ENCODE measurements around the gene LMTK2. TPM values are rescaled to one million over a fixed set of nuclear protein-coding genes. Genes with fewer than 3 reads are reported as not detected.

LMTK2 gene
- total and polyA plus RNA-seq, 9 donors, result 5.3 to 8.0 (median 7.0) TPM

DNA sequence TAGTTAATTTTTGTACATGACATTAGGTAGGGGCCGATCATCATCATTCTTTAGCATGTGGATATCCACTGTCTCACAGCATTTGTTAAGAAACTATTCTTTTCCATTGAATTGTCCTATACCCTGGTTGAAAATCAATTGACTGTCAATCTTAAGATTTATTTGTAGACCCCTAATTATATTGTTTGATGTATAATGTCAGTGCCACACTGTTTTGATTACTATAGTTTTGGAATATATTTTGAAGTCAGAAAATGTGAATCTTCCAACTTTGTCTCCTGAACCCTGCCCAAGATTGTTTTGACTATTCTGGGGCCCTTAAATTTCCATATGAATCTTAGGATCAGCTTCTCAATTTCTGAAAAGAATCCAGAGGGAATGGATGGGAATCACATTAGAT, 6.6 kb upstream of the LMTK2 start:
- no peak for DNase-seq
- H3K4me1 ChIP-seq (ENCODE audit: control insufficient read depth, insufficient read depth, low read length), result no peaks in the 10 kb centered on the region
- no peaks in the 10 kb centered on the region for H3K27me3 ChIP-seq (ENCODE audit: control insufficient read depth, insufficient read depth, low read length)
- H3K27ac ChIP-seq (ENCODE audit: low read length), result no peak overlapping the region
- WGBS (ENCODE audit: insufficient coverage), result no CpG with 5 or more reads among the region's 1 CpG
- H3K36me3 ChIP-seq (ENCODE audit: control insufficient read depth, insufficient read depth, low read length), result no peaks in the 10 kb centered on the region
- peaks cover 7% of the 10 kb centered on the region for H3K9me3 ChIP-seq (replicated peaks; ENCODE audit: control insufficient read depth, low read depth, low read length)
- H3K4me3 ChIP-seq (ENCODE audit: low read length), result no peak overlapping the region

- Histone ChIP-seq H3K27ac (ENCODE audit: low read length) (no peak overlapping the region), H3K27me3 (ENCODE audit: control insufficient read depth, insufficient read depth, low read length) (no peaks in the 10 kb centered on the region), H3K4me3 (ENCODE audit: low read length) (no peak overlapping the region), H3K36me3 (ENCODE audit: control insufficient read depth, insufficient read depth, low read length) (no peaks in the 10 kb centered on the region), H3K4me1 (ENCODE audit: control insufficient read depth, insufficient read depth, low read length) (peaks cover 3% of the 10 kb centered on the region), H3K9me3 (replicated peaks; ENCODE audit: control insufficient read depth, low read depth, low read length) (peaks cover 4% of the 10 kb centered on the region)
- no peak for DNase-seq
- WGBS (ENCODE audit: insufficient coverage), result no CpG with 5 or more reads among the region's 1 CpG
These were observed 4.5 kb upstream of the LMTK2 start for GRCh38 chr7:98102170-98102569.

GRCh38 chr7:98105942-98106544, 619 bp upstream of the LMTK2 start:
- no peak overlapping the region for H3K27ac ChIP-seq (ENCODE audit: low read length)
- peaks cover 7% of the 10 kb centered on the region for H3K4me1 ChIP-seq (ENCODE audit: control insufficient read depth, insufficient read depth, low read length)
- H3K4me3 ChIP-seq (ENCODE audit: low read length), result no peak overlapping the region
- H3K9me3 ChIP-seq (replicated peaks; ENCODE audit: control insufficient read depth, low read depth, low read length), result no peaks in the 10 kb centered on the region
- peak; percentile 9 for DNase-seq
- 78% methylated on average over 6 of the region's 6 CpGs for WGBS (ENCODE audit: insufficient coverage)
- H3K27me3 ChIP-seq (ENCODE audit: control insufficient read depth, insufficient read depth, low read length), result no peaks in the 10 kb centered on the region
- H3K36me3 ChIP-seq (ENCODE audit: control insufficient read depth, insufficient read depth, low read length), result no peaks in the 10 kb centered on the region

DNA sequence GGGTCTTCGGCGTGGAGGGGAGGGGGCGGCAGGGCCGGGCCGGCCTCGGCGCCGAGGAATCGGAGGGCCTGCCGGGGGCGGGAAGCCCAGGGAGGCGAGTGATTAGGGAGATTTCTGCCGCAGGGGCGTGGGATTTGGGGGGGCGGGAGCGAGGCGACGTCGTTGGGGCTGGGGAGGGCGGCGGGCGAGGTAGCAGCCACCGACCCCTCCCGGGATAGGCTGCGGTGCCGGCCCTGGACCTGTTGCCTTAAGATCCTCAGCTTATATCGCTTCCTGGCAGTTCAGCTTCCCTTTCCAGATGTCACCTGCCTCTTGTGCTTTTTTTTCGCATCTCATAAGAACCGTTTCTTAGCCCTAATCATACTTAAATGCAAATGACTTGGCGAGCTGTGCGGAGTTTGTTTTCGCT, 655 bp downstream of the LMTK2 start:
- Histone ChIP-seq H3K36me3 (ENCODE audit: control insufficient read depth, insufficient read depth, low read length) (no peaks in the 10 kb centered on the region), H3K27me3 (ENCODE audit: control insufficient read depth, insufficient read depth, low read length) (no peaks in the 10 kb centered on the region), H3K4me3 (ENCODE audit: low read length) (peak overlapping the region; percentile 91), H3K4me1 (ENCODE audit: control insufficient read depth, insufficient read depth, low read length) (peaks cover 7% of the 10 kb centered on the region), H3K27ac (ENCODE audit: low read length) (peak overlapping the region; percentile 29), H3K9me3 (replicated peaks; ENCODE audit: control insufficient read depth, low read depth, low read length) (no peaks in the 10 kb centered on the region)
- 1% methylated on average over 25 of the region's 32 CpGs for WGBS (ENCODE audit: insufficient coverage)
- peak; percentile 18 for DNase-seq

GRCh38 chr7:98110249-98111022, 3.8 kb downstream of the LMTK2 start:
- no peak overlapping the region for H3K4me3 ChIP-seq (ENCODE audit: low read length)
- DNase-seq, result peak; percentile 6
- WGBS (ENCODE audit: insufficient coverage), result 30% methylated on average over 4 of the region's 11 CpGs
- H3K4me1 ChIP-seq (ENCODE audit: control insufficient read depth, insufficient read depth, low read length), result peaks cover 7% of the 10 kb centered on the region
- H3K36me3 ChIP-seq (ENCODE audit: control insufficient read depth, insufficient read depth, low read length), result no peaks in the 10 kb centered on the region
- no peaks in the 10 kb centered on the region for H3K27me3 ChIP-seq (ENCODE audit: control insufficient read depth, insufficient read depth, low read length)
- no peak overlapping the region for H3K27ac ChIP-seq (ENCODE audit: low read length)
- no peaks in the 10 kb centered on the region for H3K9me3 ChIP-seq (replicated peaks; ENCODE audit: control insufficient read depth, low read depth, low read length)

- Histone ChIP-seq H3K27me3 (ENCODE audit: control insufficient read depth, insufficient read depth, low read length) (no peaks in the 10 kb centered on the region), H3K27ac (ENCODE audit: low read length) (no peak overlapping the region), H3K4me1 (ENCODE audit: control insufficient read depth, insufficient read depth, low read length) (peaks cover 4% of the 10 kb centered on the region), H3K9me3 (replicated peaks; ENCODE audit: control insufficient read depth, low read depth, low read length) (no peaks in the 10 kb centered on the region), H3K36me3 (ENCODE audit: control insufficient read depth, insufficient read depth, low read length) (no peaks in the 10 kb centered on the region), H3K4me3 (ENCODE audit: low read length) (no peak overlapping the region)
- no peak for DNase-seq
- 86% methylated on average over 2 of the region's 4 CpGs for WGBS (ENCODE audit: insufficient coverage)
These were observed 5.4 kb downstream of the LMTK2 start for GRCh38 chr7:98112077-98112476.

- no peaks in the 10 kb centered on the region for H3K4me1 ChIP-seq (ENCODE audit: control insufficient read depth, insufficient read depth, low read length)
- DNase-seq, result no peak
- H3K4me3 ChIP-seq (ENCODE audit: low read length), result no peak overlapping the region
- H3K27me3 ChIP-seq (ENCODE audit: control insufficient read depth, insufficient read depth, low read length), result no peaks in the 10 kb centered on the region
- WGBS (ENCODE audit: insufficient coverage), result 96% methylated on average over 4 of the region's 10 CpGs
- H3K36me3 ChIP-seq (ENCODE audit: control insufficient read depth, insufficient read depth, low read length), result no peaks in the 10 kb centered on the region
- H3K27ac ChIP-seq (ENCODE audit: low read length), result no peak overlapping the region
- H3K9me3 ChIP-seq (replicated peaks; ENCODE audit: control insufficient read depth, low read depth, low read length), result no peaks in the 10 kb centered on the region
These were observed 9.3 kb downstream of the LMTK2 start for GRCh38 chr7:98115746-98116525.

- no peaks in the 10 kb centered on the region for H3K9me3 ChIP-seq (replicated peaks; ENCODE audit: control insufficient read depth, low read depth, low read length)
- 92% methylated on average over 2 of the region's 7 CpGs for WGBS (ENCODE audit: insufficient coverage)
- no peaks in the 10 kb centered on the region for H3K27me3 ChIP-seq (ENCODE audit: control insufficient read depth, insufficient read depth, low read length)
- no peaks in the 10 kb centered on the region for H3K4me1 ChIP-seq (ENCODE audit: control insufficient read depth, insufficient read depth, low read length)
- no peak overlapping the region for H3K4me3 ChIP-seq (ENCODE audit: low read length)
- DNase-seq, result no peak
- no peak overlapping the region for H3K27ac ChIP-seq (ENCODE audit: low read length)
- H3K36me3 ChIP-seq (ENCODE audit: control insufficient read depth, insufficient read depth, low read length), result no peaks in the 10 kb centered on the region
These were observed 10.2 kb downstream of the LMTK2 start for GRCh38 chr7:98116656-98117461.

DNA sequence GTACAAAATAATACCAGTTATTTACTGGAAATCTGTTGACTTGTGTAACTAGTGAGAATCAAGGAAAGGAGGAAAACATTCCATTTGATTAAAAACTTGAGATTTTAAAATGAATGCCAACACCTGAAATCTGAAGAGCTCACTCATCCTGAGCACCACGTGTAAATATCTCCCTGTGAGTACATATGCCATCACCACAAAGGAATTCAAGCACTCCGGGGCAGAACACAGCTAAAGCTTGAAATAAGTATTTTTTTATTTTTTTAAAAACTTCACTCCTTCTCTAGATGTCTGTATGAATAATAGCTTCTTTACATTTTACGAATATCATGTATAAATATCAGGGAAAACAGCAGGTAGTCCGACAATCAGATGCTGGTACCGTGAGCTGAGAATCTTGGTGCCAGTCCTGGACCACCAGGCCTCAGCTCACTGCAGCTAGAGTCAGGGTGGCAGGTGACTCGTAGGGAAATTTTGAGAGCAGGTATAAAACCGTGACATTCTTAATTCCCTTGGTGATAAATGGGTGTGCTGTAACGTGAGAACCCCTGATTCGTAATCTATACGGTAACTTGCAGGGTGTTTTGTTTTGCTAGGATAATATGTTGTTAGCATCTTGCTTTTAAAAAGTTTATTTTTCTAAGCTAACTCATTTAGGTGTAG, 12.7 kb downstream of the LMTK2 start:
- DNase-seq, result no peak
- Histone ChIP-seq H3K4me1 (ENCODE audit: control insufficient read depth, insufficient read depth, low read length) (no peaks in the 10 kb centered on the region), H3K4me3 (ENCODE audit: low read length) (no peak overlapping the region), H3K36me3 (ENCODE audit: control insufficient read depth, insufficient read depth, low read length) (no peaks in the 10 kb centered on the region), H3K9me3 (replicated peaks; ENCODE audit: control insufficient read depth, low read depth, low read length) (no peaks in the 10 kb centered on the region), H3K27ac (ENCODE audit: low read length) (no peak overlapping the region), H3K27me3 (ENCODE audit: control insufficient read depth, insufficient read depth, low read length) (no peaks in the 10 kb centered on the region)
- 72% methylated on average over 4 of the region's 10 CpGs for WGBS (ENCODE audit: insufficient coverage)

All from muscle of leg (tissue), 11 donors.